Colonic mucosa (tissue), 4 donors: ENCODE results near the gene C2orf49. TPM values are rescaled to one million over a fixed set of nuclear protein-coding genes. Genes with fewer than 3 reads are reported as not detected.

Experiments used
- DNase-seq: peaks from one replicate; pipeline ENCODE4 v3.0.0-alpha.2; 2020
- H3K27ac ChIP-seq: fragments of 200-600 bp; one replicate; pipeline ENCODE4 v1.8.0; 2021
- H3K27me3 ChIP-seq: fragments of 200-600 bp; one replicate; pipeline ENCODE4 v1.8.0; 2021
- H3K36me3 ChIP-seq: fragments of 200-600 bp; one replicate; pipeline ENCODE4 v1.8.0; 2021
- H3K4me1 ChIP-seq: fragments of 200-600 bp; one replicate; pipeline ENCODE4 v1.8.0; 2021; ENCODE audit warnings: mild to moderate bottlenecking
- H3K4me3 ChIP-seq: fragments of 200-600 bp; one replicate; pipeline ENCODE4 v1.8.0; 2021
- H3K9ac ChIP-seq, 2 donors: one replicate each; pipeline ENCODE4 v1.7.0; 2013; ENCODE audit warnings: control low read depth in 2 of 2, low read depth in 2 of 2, low read length in 2 of 2
- H3K9me3 ChIP-seq: fragments of 200-600 bp; one replicate; pipeline ENCODE4 v1.8.0; 2021
- intact Hi-C: fragments of 100-400 bp; cut with DNase I; formaldehyde crosslinking; loops from one replicate; pipeline ENCODE4 v1.14.1; 2022
- total RNA-seq, 2 donors: library from RNA; stranded (reverse); fragmentation: NEBNext Ultra II Directional in 1 of 2; extraction: Animal tissue kit (Norgen Biotek cat#: 25700) in 1 of 2; gene quantifications; one replicate each; pipeline ENCODE4 v1.2.1, GENCODE V29; 2021
- TF ChIP-seq, protein P1 (sequence below): fragments of 200-600 bp; IDR thresholded peaks from one replicate; pipeline ENCODE4 v1.8.0; 2022; ENCODE audit warnings: antibody characterized with exemption, mild to moderate bottlenecking
- donor health status: healthy.
- donor health status: DM: no; HTN: no; CAD: no.
- donor health status: DM: no; HTN: no; CAD: no.

C2orf49 gene
- total RNA-seq, 2 donors from 2014 or later, result 11.9 to 17.4 TPM

GRCh38 chr2:105388971-105389381 lies 51.6 kb downstream of the C2orf49 start:
- Histone ChIP-seq H3K4me1 (peaks cover 4% of the 10 kb centered on the region), H3K9me3 (no peaks in the 10 kb centered on the region), H3K4me3 (no peak overlapping the region), H3K27ac (peak overlapping the region; percentile 34), H3K9ac (no peak overlapping the region), H3K36me3 (no peaks in the 10 kb centered on the region), H3K27me3 (no peaks in the 10 kb centered on the region)
- intact Hi-C loops, result no loop called here
- no peak for DNase-seq
- TF ChIP-seq, protein P1, sequence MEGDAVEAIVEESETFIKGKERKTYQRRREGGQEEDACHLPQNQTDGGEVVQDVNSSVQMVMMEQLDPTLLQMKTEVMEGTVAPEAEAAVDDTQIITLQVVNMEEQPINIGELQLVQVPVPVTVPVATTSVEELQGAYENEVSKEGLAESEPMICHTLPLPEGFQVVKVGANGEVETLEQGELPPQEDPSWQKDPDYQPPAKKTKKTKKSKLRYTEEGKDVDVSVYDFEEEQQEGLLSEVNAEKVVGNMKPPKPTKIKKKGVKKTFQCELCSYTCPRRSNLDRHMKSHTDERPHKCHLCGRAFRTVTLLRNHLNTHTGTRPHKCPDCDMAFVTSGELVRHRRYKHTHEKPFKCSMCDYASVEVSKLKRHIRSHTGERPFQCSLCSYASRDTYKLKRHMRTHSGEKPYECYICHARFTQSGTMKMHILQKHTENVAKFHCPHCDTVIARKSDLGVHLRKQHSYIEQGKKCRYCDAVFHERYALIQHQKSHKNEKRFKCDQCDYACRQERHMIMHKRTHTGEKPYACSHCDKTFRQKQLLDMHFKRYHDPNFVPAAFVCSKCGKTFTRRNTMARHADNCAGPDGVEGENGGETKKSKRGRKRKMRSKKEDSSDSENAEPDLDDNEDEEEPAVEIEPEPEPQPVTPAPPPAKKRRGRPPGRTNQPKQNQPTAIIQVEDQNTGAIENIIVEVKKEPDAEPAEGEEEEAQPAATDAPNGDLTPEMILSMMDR, result no peak

DNA sequence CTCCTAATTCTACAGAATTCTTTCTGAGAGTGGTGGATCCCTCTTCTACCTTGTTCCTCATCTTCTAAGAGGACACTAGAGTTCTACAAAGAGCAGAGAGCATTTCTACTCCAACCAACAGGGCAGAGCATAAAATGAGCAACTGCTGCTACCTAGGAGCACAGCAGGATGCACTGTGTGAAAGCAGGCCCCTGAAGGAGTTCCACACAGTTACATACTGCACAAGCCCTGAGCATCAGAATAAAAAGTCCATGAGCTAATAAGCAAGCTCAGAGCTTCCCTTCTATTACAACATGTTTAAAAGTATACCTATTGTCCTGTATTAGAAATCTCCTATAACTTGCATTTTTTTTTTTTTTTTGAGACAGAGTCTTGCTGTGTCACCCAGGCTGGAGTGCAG lies 53.1 kb downstream of the C2orf49 start:
- TF ChIP-seq, protein P1, result no peak
- H3K36me3 ChIP-seq, result no peaks in the 10 kb centered on the region
- intact Hi-C loops, result no loop called here
- DNase-seq, result no peak
- H3K27me3 ChIP-seq, result no peaks in the 10 kb centered on the region
- H3K9me3 ChIP-seq, result no peaks in the 10 kb centered on the region
- H3K4me3 ChIP-seq, result no peak overlapping the region
- H3K27ac ChIP-seq, result peak overlapping the region; percentile 39
- peak overlapping the region in 1 of 2 donors; percentile 1 for H3K9ac ChIP-seq
- peaks cover 6% of the 10 kb centered on the region for H3K4me1 ChIP-seq

GRCh38 chr2:105391058-105391627 lies 53.8 kb downstream of the C2orf49 start:
- Histone ChIP-seq H3K9ac (no peak overlapping the region), H3K9me3 (no peaks in the 10 kb centered on the region), H3K4me1 (peaks cover 5% of the 10 kb centered on the region), H3K27me3 (no peaks in the 10 kb centered on the region), H3K36me3 (no peaks in the 10 kb centered on the region), H3K4me3 (no peak overlapping the region), H3K27ac (peak overlapping the region; percentile 39)
- intact Hi-C loops, result no loop called here
- no peak for DNase-seq
- TF ChIP-seq, protein P1, result no peak

- Histone ChIP-seq H3K27me3 (no peaks in the 10 kb centered on the region), H3K27ac (peak overlapping the region; percentile 39), H3K9ac (no peak overlapping the region), H3K9me3 (no peaks in the 10 kb centered on the region), H3K36me3 (no peaks in the 10 kb centered on the region), H3K4me1 (peaks cover 5% of the 10 kb centered on the region), H3K4me3 (no peak overlapping the region)
- intact Hi-C loops, result no loop called here
- no peak for DNase-seq
- TF ChIP-seq, protein P1, result no peak
Observed at GRCh38 chr2:105391763-105392662, 54.7 kb downstream of the C2orf49 start.

DNA sequence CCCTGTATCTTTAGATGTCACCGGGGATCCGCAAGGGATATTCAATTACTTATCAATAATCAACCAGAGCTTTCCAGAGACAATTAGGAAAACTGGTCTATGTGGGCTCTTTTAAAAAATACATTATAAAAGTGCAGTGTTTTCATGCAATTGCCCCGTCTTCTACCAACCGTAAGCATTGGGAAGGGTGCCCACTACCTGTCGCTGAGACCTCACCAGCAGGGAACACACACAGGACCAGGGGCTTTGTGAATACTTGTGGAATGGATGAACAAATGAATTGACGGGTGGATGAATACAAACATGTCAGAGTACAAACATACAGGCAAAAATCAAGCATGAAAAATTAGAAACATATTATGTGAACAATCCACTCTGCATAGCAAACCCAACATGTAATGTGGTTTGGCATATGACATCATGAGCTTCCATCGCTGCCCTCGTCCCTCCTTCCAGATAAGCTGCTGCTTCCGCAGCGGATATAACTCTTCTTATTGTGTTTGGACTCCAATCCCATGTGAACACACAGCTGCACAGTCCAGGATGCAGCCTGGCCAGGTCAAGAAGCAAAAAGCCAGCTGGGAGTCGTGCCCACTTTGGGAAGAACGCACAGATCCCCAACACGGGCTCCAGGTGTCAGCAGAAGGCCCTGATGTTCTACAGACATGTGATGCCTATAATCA lies 56.2 kb downstream of the C2orf49 start:
- TF ChIP-seq, protein P1, result no peak
- Histone ChIP-seq H3K27ac (no peak overlapping the region), H3K27me3 (no peaks in the 10 kb centered on the region), H3K4me3 (no peak overlapping the region), H3K9me3 (no peaks in the 10 kb centered on the region), H3K36me3 (no peaks in the 10 kb centered on the region), H3K4me1 (peaks cover 5% of the 10 kb centered on the region), H3K9ac (no peak overlapping the region)
- DNase-seq, result no peak
- intact Hi-C loops, result no loop called here
